ENCODE data around the gene DNAJB7. TPM values are rescaled to one million over a fixed set of nuclear protein-coding genes. Genes with fewer than 3 reads are reported as not detected.

DNAJB7 gene
- total and polyA plus RNA-seq, 4 donors = 0.15 TPM; not detected in 3

DNA sequence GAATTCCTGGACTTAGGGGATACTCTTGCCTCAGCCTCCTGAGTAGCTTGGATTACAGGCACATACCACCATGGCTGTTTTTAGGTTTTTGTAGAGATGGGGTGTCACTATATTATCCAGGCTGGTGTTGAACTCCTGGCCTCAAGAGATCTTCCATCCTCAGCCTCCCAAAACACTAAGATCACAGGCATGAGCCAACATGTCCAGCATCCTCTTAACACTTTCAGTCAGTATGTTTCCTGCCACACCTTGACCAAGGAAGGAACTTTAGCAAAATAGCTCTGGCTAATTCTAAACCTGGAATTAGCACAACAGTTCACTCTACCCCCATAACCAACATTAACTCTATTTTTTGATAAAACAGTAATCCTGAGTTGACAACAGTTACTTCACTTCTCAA is 27.2 kb upstream of the DNAJB7 start:
- Histone ChIP-seq H3K27me3 (ENCODE audit: control insufficient read depth in 4 of 4, insufficient read depth in 4 of 4, low read length in 3 of 4) (no peaks in the 10 kb centered on the region), H3K9ac (ENCODE audit: low read depth in 1 of 2, low read length in 2 of 2) (no peak overlapping the region), H3K9me3 (ENCODE audit: control insufficient read depth in 4 of 4, low read length in 3 of 4) (no peaks in the 10 kb centered on the region), H3K4me1 (ENCODE audit: control insufficient read depth in 4 of 4, insufficient read depth in 4 of 4, low read length in 3 of 4) (no peaks in the 10 kb centered on the region), H3K36me3 (ENCODE audit: control insufficient read depth in 4 of 4, insufficient read depth in 3 of 4, low read depth in 1 of 4, low read length in 3 of 4) (peaks cover 2 to 39% (median 26%) of the 10 kb centered on the region in 4 donors), H3K4me3 (ENCODE audit: low read depth in 1 of 3, low read length in 3 of 3) (no peak overlapping the region), H3K27ac (ENCODE audit: low read depth in 1 of 2, low read length in 2 of 2) (no peak overlapping the region)
- no peak for TF ChIP-seq EGR1 (IDR thresholded peaks at IDR 0.05; ENCODE audit: low read depth in 2 of 2)
- TF ChIP-seq, protein P1, sequence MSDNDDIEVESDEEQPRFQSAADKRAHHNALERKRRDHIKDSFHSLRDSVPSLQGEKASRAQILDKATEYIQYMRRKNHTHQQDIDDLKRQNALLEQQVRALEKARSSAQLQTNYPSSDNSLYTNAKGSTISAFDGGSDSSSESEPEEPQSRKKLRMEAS (IDR thresholded peaks at IDR 0.05) = no peak
- TF ChIP-seq FOXA2 (IDR thresholded peaks at IDR 0.05) = no peak
- no peak for TF ChIP-seq RAD21 (IDR thresholded peaks at IDR 0.05)
- no peak for TF ChIP-seq SP1 (IDR thresholded peaks at IDR 0.05)
- TF ChIP-seq HNF4A (conservative IDR thresholded peaks at IDR 0.05) = no peak
- no peak for TF ChIP-seq RXRA (IDR thresholded peaks at IDR 0.05)
- no peak for TF ChIP-seq GABPA (IDR thresholded peaks at IDR 0.05 in 1 of 2, conservative IDR thresholded peaks at IDR 0.05 in 1 of 2)
- TF ChIP-seq TAF1 (conservative IDR thresholded peaks at IDR 0.05) = no peak
- TF ChIP-seq JUND (IDR thresholded peaks at IDR 0.05) = no peak
- TF ChIP-seq HNF4G (IDR thresholded peaks at IDR 0.05) = no peak
- TF ChIP-seq, protein P2, sequence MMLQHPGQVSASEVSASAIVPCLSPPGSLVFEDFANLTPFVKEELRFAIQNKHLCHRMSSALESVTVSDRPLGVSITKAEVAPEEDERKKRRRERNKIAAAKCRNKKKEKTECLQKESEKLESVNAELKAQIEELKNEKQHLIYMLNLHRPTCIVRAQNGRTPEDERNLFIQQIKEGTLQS (IDR thresholded peaks at IDR 0.05) = no peak
- no peak for TF ChIP-seq FOXA1 (IDR thresholded peaks at IDR 0.05)
- TF ChIP-seq, protein P3, sequence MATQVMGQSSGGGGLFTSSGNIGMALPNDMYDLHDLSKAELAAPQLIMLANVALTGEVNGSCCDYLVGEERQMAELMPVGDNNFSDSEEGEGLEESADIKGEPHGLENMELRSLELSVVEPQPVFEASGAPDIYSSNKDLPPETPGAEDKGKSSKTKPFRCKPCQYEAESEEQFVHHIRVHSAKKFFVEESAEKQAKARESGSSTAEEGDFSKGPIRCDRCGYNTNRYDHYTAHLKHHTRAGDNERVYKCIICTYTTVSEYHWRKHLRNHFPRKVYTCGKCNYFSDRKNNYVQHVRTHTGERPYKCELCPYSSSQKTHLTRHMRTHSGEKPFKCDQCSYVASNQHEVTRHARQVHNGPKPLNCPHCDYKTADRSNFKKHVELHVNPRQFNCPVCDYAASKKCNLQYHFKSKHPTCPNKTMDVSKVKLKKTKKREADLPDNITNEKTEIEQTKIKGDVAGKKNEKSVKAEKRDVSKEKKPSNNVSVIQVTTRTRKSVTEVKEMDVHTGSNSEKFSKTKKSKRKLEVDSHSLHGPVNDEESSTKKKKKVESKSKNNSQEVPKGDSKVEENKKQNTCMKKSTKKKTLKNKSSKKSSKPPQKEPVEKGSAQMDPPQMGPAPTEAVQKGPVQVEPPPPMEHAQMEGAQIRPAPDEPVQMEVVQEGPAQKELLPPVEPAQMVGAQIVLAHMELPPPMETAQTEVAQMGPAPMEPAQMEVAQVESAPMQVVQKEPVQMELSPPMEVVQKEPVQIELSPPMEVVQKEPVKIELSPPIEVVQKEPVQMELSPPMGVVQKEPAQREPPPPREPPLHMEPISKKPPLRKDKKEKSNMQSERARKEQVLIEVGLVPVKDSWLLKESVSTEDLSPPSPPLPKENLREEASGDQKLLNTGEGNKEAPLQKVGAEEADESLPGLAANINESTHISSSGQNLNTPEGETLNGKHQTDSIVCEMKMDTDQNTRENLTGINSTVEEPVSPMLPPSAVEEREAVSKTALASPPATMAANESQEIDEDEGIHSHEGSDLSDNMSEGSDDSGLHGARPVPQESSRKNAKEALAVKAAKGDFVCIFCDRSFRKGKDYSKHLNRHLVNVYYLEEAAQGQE (IDR thresholded peaks at IDR 0.05) = no peak
- TF ChIP-seq, protein P4, sequence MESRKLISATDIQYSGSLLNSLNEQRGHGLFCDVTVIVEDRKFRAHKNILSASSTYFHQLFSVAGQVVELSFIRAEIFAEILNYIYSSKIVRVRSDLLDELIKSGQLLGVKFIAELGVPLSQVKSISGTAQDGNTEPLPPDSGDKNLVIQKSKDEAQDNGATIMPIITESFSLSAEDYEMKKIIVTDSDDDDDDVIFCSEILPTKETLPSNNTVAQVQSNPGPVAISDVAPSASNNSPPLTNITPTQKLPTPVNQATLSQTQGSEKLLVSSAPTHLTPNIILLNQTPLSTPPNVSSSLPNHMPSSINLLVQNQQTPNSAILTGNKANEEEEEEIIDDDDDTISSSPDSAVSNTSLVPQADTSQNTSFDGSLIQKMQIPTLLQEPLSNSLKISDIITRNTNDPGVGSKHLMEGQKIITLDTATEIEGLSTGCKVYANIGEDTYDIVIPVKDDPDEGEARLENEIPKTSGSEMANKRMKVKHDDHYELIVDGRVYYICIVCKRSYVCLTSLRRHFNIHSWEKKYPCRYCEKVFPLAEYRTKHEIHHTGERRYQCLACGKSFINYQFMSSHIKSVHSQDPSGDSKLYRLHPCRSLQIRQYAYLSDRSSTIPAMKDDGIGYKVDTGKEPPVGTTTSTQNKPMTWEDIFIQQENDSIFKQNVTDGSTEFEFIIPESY (IDR thresholded peaks at IDR 0.05) = no peak
- TF ChIP-seq YY1 (IDR thresholded peaks at IDR 0.05) = no peak
- no peak for TF ChIP-seq NR2F2 (IDR thresholded peaks at IDR 0.05)
- TF ChIP-seq, protein P5, sequence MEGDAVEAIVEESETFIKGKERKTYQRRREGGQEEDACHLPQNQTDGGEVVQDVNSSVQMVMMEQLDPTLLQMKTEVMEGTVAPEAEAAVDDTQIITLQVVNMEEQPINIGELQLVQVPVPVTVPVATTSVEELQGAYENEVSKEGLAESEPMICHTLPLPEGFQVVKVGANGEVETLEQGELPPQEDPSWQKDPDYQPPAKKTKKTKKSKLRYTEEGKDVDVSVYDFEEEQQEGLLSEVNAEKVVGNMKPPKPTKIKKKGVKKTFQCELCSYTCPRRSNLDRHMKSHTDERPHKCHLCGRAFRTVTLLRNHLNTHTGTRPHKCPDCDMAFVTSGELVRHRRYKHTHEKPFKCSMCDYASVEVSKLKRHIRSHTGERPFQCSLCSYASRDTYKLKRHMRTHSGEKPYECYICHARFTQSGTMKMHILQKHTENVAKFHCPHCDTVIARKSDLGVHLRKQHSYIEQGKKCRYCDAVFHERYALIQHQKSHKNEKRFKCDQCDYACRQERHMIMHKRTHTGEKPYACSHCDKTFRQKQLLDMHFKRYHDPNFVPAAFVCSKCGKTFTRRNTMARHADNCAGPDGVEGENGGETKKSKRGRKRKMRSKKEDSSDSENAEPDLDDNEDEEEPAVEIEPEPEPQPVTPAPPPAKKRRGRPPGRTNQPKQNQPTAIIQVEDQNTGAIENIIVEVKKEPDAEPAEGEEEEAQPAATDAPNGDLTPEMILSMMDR (IDR thresholded peaks at IDR 0.05; ENCODE audit: low read depth, low read length, missing input control) = no peak
- no peak for DNase-seq (ENCODE audit: low spot score)

Measured in liver (tissue), 9 donors.